Measurements from ENCODE around the gene GTSE1.
A peak's percentile ranks its signal among the peaks of the same experiment; 100 is the strongest.
"Not testable (repeated sequence)": the region's sequence is repeated elsewhere in the genome, so short reads cannot be mapped to it uniquely, and the experiment has no call there.

The GTSE1 gene

GRCh38 chr22:46296257-46297150 lies at the start of gene GTSE1:
TSS of gene GTSE1 (plus strand) at chr22:46296870. CDS start at chr22:46297401, 531 bp downstream.
- DNase-seq = peak; percentile 96 to 99 (median 98)
- intact Hi-C loops (cut with DNase I) = loop anchor here (5.0 to 10.0 kb wide), 2 partner anchors 174 to 302 kb away; no protein-coding TSS in a partner anchor

GRCh38 chr22:46247443-46247975 lies 49.2 kb upstream of the GTSE1 start:
- intact Hi-C loops (cut with DNase I) = loop anchor here (10.0 kb wide), 1 partner anchor 103 kb away; no protein-coding TSS in a partner anchor
- no peak for DNase-seq

GRCh38 chr22:46250035-46250782 lies 46.5 kb upstream of the GTSE1 start, which contains the start of gene CDPF1:
TSS of gene CDPF1 (minus strand) at chr22:46250293. CDS start at chr22:46248284, 2,009 bp downstream.
- peak; percentile 79 to 97 (median 94) for DNase-seq
- intact Hi-C loops (cut with DNase I) = no loop called here

GRCh38 chr22:46250783-46251125 lies 45.9 kb upstream of the GTSE1 start:
- intact Hi-C loops (cut with DNase I) = no loop called here

GRCh38 chr22:46251266-46251665 lies 45.4 kb upstream of the GTSE1 start:
- no peak for DNase-seq
- intact Hi-C loops (cut with DNase I) = no loop called here

More at GRCh38 chr22:46250783-46251125, 45.9 kb upstream of the GTSE1 start:
- peak in 1 of 42 donors; percentile 35 for DNase-seq

- intact Hi-C loops (cut with DNase I) = no loop called here
- no peak for DNase-seq
Observed at GRCh38 chr22:46251816-46252380, 44.8 kb upstream of the GTSE1 start.

GRCh38 chr22:46256358-46256958 lies 40.2 kb upstream of the GTSE1 start:
- DNase-seq = no peak
- intact Hi-C loops (cut with DNase I) = no loop called here

- peak in 3 of 42 donors; percentile 10 to 32 (median 28) for DNase-seq
- intact Hi-C loops (cut with DNase I) = no loop called here
Observed at GRCh38 chr22:46259374-46259773, 37.3 kb upstream of the GTSE1 start.

GRCh38 chr22:46260038-46260437 lies 36.6 kb upstream of the GTSE1 start:
- peak in 1 of 42 donors; percentile 5 for DNase-seq
- intact Hi-C loops (cut with DNase I) = no loop called here

GRCh38 chr22:46262449-46263215 lies 34.0 kb upstream of the GTSE1 start:
- DNase-seq = peak in 37 of 42 donors; percentile 21 to 76 (median 48)
- intact Hi-C loops (cut with DNase I) = no loop called here

- DNase-seq = peak in 2 of 42 donors; percentile 12 to 13
- intact Hi-C loops (cut with DNase I) = no loop called here
Observed at GRCh38 chr22:46263216-46263590, 33.5 kb upstream of the GTSE1 start, which contains the start of gene PKDREJ. TSS of gene PKDREJ (minus strand) at chr22:46263343. CDS start at chr22:46263322, 21 bp downstream.

GRCh38 chr22:46264520-46264919 lies 32.1 kb upstream of the GTSE1 start:
- intact Hi-C loops (cut with DNase I) = not testable (repeated sequence)
- DNase-seq = peak in 1 of 42 donors; percentile 10

GRCh38 chr22:46265627-46266026 lies 31.0 kb upstream of the GTSE1 start:
- intact Hi-C loops (cut with DNase I) = not testable (repeated sequence)
- DNase-seq = peak in 1 of 42 donors; percentile 16

- intact Hi-C loops (cut with DNase I) = no loop called here
- DNase-seq = peak; percentile 79 to 95 (median 89)
Observed at GRCh38 chr22:46267431-46268279, 29.0 kb upstream of the GTSE1 start, which contains the start of gene TTC38. TSS of gene TTC38 (plus strand) at chr22:46268008. CDS start at chr22:46268040, 32 bp downstream.

- DNase-seq = peak in 2 of 42 donors; percentile 7 to 13
Observed at GRCh38 chr22:46269564-46269963, 27.1 kb upstream of the GTSE1 start.

GRCh38 chr22:46272196-46272595 lies 24.5 kb upstream of the GTSE1 start:
- DNase-seq = peak in 1 of 42 donors; percentile 12
- intact Hi-C loops (cut with DNase I) = no loop called here

More at GRCh38 chr22:46269564-46269963, 27.1 kb upstream of the GTSE1 start:
- intact Hi-C loops (cut with DNase I) = no loop called here

Data from head of caudate nucleus (tissue), 42 donors.